Activated naive CD8-positive, alpha-beta T cell (primary cell): ENCODE data around the gene PKNOX2.

Source experiments
- H3K27ac Mint-ChIP-seq: one replicate; pipeline ENCODE4 v1.8.0; 2021; ENCODE audit warnings: mixed read lengths
- H3K27me3 Mint-ChIP-seq: one replicate; pipeline ENCODE4 v1.8.0; 2021; ENCODE audit warnings: mixed read lengths
- H3K36me3 Mint-ChIP-seq: one replicate; pipeline ENCODE4 v1.8.0; 2021; ENCODE audit warnings: mixed read lengths
- H3K4me1 Mint-ChIP-seq: one replicate; pipeline ENCODE4 v1.8.0; 2021; ENCODE audit warnings: low read depth, mixed read lengths
- H3K4me3 Mint-ChIP-seq: one replicate; pipeline ENCODE4 v1.8.0; 2021; ENCODE audit warnings: mild to moderate bottlenecking, mixed read lengths
- H3K9me3 Mint-ChIP-seq: one replicate; pipeline ENCODE4 v1.8.0; 2021; ENCODE audit warnings: low read depth, mixed read lengths

PKNOX2 gene

DNA sequence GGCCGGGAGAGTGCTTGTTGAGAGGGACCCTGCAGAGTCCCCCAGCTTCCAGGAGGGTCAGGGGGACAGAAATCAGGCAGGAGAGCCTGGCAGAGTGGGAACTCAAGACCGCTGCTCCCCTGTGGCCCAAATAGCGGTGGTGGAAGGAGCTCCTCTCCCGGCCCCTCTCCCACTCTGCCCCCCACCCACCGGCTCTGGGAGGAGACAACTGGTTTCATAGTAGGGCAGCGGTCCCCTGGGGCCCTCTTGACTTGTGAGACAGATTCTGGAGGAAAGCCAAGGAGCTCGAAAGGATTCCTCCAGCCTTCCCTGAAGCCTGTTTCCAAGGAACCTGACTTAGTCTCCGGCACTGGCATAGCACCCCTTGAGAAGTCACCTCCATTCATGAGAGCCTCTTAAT is 10.1 kb downstream of the PKNOX2 start:
- Mint-ChIP-seq H3K27me3 (peaks cover 22% of the 10 kb centered on the region), H3K9me3 (no peaks in the 10 kb centered on the region)

DNA sequence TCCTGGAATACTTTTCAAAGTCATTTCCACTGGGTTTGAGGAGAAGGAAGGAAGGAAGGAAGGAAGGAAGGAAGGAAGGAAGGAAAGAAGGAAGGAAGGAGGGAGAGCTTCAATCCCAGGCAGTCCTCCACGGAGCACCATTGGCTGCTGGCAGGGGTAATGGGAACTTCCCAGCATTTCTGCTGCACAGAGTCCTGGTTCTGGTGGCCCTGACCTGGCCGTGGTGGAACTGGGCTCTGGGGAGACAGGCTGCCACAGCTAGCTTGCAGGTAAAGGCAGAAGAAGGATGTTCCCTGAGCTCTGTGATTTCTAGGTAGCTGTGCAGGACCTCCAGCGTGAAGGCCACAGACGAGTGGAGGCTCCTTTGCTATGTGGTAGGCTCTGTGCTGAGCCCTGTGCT is 10.6 kb downstream of the PKNOX2 start:
- Mint-ChIP-seq H3K4me1 (no peaks in the 10 kb centered on the region), H3K4me3 (no peak overlapping the region), H3K36me3 (no peaks in the 10 kb centered on the region), H3K27ac (no peak overlapping the region), H3K9me3 (no peaks in the 10 kb centered on the region), H3K27me3 (peaks cover 22% of the 10 kb centered on the region)

More for the DNA sequence above, 10.1 kb downstream of the PKNOX2 start:
- Mint-ChIP-seq H3K36me3 (no peaks in the 10 kb centered on the region), H3K4me1 (no peaks in the 10 kb centered on the region), H3K27ac (no peak overlapping the region), H3K4me3 (no peak overlapping the region)

- Mint-ChIP-seq H3K36me3 (no peaks in the 10 kb centered on the region), H3K4me3 (no peak overlapping the region), H3K9me3 (no peaks in the 10 kb centered on the region), H3K4me1 (no peaks in the 10 kb centered on the region), H3K27me3 (peaks cover 19% of the 10 kb centered on the region), H3K27ac (no peak overlapping the region)
These were observed 11.5 kb downstream of the PKNOX2 start for GRCh38 chr11:125175896-125176575.

DNA sequence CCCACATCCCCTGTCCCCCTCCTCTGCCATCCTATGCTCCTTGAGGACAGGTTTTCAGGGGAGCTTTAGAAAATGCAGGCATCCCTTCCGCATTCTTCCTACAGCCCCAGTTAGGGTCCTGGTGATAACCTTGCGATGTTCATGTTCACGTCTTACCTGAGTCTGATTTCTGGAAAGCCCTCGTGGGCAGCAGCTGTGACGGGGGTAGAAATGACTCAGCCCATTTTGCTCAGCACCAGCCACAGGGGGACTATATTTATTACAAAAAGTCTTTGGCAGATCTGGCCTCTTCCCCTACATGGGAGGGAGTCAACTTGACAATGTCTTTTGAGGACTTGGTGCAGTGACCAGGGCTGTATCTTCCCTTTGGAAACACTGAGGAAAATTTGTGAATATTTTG is 12.3 kb downstream of the PKNOX2 start:
- Mint-ChIP-seq H3K9me3 (no peaks in the 10 kb centered on the region), H3K4me3 (no peak overlapping the region), H3K27me3 (peaks cover 13% of the 10 kb centered on the region), H3K36me3 (no peaks in the 10 kb centered on the region), H3K4me1 (no peaks in the 10 kb centered on the region), H3K27ac (no peak overlapping the region)

DNA sequence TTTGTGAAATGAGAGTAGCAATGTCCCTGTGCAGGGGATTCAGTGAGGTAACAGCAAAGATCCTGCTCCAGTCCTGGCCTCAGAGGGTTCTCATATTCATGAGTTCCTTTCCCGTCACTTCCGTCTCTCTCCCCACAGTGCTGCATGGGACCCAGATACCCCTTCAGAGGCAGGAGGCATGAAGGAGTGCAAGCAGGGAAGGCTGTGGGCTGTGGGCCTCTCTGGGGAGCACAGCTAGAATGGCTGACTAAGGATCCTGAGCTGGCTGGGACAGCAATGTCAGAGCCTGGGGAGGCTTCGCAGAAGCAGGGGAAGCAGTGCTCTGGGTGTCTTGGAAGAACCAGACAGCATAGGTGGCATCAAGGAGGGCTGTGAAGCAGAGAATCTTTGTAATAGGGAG is 13.0 kb downstream of the PKNOX2 start:
- Mint-ChIP-seq H3K27me3 (peaks cover 10% of the 10 kb centered on the region), H3K4me1 (no peaks in the 10 kb centered on the region), H3K27ac (no peak overlapping the region), H3K9me3 (no peaks in the 10 kb centered on the region), H3K36me3 (no peaks in the 10 kb centered on the region), H3K4me3 (no peak overlapping the region)

- Mint-ChIP-seq H3K27me3 (peaks cover 13% of the 10 kb centered on the region), H3K36me3 (no peaks in the 10 kb centered on the region), H3K9me3 (no peaks in the 10 kb centered on the region), H3K4me1 (no peaks in the 10 kb centered on the region), H3K27ac (no peak overlapping the region), H3K4me3 (no peak overlapping the region)
These were observed 14.8 kb downstream of the PKNOX2 start for GRCh38 chr11:125179346-125179745.

DNA sequence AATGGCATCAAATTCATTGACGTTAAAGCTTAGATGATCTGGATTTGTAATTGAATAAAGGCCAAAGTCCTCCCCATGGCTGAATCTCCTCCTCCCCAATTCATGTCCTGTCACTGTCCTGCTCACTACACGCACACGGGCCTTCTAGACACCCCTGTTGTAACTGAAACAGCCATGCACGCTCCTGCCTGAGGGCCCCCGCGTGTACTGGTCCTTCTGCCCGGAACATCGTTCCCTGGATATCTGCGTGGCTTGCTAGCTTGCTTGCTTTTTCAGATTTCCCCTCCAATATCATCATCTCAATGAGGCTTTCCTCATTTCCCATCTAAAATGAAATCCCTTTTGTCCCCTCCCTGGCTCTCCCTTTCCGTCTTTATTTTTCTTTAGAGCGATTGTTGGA is 15.3 kb downstream of the PKNOX2 start:
- Mint-ChIP-seq H3K9me3 (no peaks in the 10 kb centered on the region), H3K36me3 (no peaks in the 10 kb centered on the region), H3K27me3 (peaks cover 13% of the 10 kb centered on the region), H3K27ac (no peak overlapping the region), H3K4me1 (no peaks in the 10 kb centered on the region), H3K4me3 (no peak overlapping the region)

DNA sequence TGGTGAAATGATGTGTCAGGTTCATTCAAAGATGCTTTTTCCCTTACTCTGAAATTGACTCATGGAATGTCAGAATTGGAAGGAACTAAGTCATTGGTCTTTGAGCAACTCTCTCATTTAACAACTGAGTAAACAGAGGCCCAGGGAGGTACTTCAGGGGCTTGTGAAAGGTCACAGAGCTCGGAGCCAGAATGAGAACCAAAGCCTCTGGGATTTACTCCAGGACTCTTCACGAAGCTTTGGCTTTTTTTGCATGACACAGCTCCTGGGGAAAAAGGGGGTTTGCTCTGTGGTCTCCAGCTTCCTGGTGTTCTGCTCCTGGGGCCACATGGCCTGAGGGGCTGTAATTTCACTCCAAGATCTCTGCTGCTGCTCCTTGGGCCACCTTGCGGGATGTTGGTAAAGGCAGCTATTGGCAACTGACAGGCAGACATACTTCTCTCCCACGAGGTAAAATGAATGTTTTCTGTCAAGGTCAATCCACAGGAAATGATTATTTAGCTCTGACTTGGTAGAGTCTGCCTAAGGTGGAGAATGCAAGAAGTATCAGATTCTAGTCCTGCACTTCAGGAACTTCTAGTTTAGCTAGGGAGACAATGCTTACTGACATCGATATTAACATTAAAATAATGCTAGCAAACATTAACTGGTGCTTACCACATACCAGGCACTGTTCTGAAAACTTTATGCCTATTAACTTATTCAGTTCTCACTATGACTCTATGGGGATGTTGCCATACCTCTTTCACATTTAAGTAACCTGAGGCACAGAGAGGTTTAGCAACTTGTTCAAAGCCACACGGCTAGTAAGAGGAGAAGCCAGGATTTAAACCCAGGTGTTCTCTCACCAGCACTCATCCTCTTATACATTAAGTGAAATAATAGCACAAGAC is 16.1 kb downstream of the PKNOX2 start:
- peaks cover 10% of the 10 kb centered on the region for H3K27me3 Mint-ChIP-seq
- H3K36me3 Mint-ChIP-seq, result no peaks in the 10 kb centered on the region

DNA sequence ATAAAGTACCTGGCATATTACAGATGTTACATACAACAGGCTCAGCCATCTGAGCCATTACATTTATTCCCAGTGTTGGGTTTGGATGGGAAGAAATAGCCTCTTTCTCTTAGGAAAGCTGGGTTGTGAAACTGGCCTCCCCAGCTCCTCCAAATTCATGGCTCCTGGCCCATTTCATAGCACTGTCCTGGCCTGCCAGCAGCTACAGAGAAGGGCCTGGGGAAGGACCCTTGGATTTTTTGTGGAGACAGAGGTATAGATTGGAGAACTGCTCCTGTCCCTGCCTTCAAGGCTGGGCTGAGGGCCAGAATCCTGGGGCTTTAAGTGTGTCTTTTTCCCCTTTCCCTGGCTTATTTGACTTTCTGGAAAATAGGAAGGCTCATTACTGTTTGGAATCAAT is 18.0 kb downstream of the PKNOX2 start:
- Mint-ChIP-seq H3K4me1 (no peaks in the 10 kb centered on the region), H3K27me3 (peaks cover 14% of the 10 kb centered on the region), H3K9me3 (no peaks in the 10 kb centered on the region), H3K36me3 (no peaks in the 10 kb centered on the region), H3K4me3 (no peak overlapping the region), H3K27ac (no peak overlapping the region)

More for the DNA sequence above, 16.1 kb downstream of the PKNOX2 start:
- no peak overlapping the region for H3K4me3 Mint-ChIP-seq
- H3K9me3 Mint-ChIP-seq, result no peaks in the 10 kb centered on the region
- H3K27ac Mint-ChIP-seq, result no peak overlapping the region
- no peaks in the 10 kb centered on the region for H3K4me1 Mint-ChIP-seq

GRCh38 chr11:125183641-125184040 is 19.1 kb downstream of the PKNOX2 start:
- no peak overlapping the region for H3K4me3 Mint-ChIP-seq
- H3K27ac Mint-ChIP-seq, result no peak overlapping the region
- peaks cover 16% of the 10 kb centered on the region for H3K27me3 Mint-ChIP-seq
- no peaks in the 10 kb centered on the region for H3K4me1 Mint-ChIP-seq
- no peaks in the 10 kb centered on the region for H3K36me3 Mint-ChIP-seq
- H3K9me3 Mint-ChIP-seq, result no peaks in the 10 kb centered on the region

DNA sequence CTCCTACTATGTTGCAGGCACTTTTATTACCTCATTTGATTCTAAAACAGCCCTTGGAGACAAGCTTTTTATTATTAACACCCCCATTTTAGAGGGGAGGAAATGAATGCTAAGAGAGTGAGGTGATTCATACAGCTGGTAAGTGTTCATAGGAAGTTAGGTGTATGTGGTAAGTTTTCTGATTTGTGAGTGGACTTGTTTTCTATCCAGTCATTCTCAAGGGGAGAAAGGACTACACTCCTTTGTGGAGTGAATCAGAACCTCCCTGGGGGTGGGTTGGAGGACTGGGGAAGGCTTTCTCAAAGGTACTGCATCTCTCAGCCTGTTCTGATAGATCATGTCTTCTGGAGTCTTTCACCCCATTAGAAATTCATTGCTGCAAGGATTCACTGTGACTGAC is 23.5 kb downstream of the PKNOX2 start:
- Mint-ChIP-seq H3K4me3 (no peak overlapping the region), H3K27ac (no peak overlapping the region), H3K9me3 (no peaks in the 10 kb centered on the region), H3K36me3 (no peaks in the 10 kb centered on the region), H3K4me1 (no peaks in the 10 kb centered on the region), H3K27me3 (peaks cover 32% of the 10 kb centered on the region)

DNA sequence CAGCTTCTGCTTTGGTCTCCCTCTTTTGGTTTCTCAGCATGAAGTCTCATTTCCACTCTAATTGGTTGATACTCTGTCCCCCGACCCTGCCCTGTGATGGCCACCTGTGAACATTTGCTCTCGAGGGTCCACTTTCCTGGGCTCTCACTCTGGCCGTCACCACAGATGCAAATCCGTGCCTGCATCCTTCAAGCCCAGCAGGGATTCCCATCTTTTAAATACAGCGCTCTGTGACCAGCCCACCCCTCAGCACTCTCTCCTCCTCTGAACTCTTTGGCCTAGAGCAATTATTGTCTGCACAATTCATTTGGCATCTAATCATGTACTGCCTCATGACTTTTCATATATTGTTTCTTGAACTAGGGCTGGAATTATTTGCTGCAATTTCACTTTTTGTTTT is 26.0 kb downstream of the PKNOX2 start:
- H3K27ac Mint-ChIP-seq, result no peak overlapping the region
- no peak overlapping the region for H3K4me3 Mint-ChIP-seq
- no peaks in the 10 kb centered on the region for H3K36me3 Mint-ChIP-seq
- peaks cover 31% of the 10 kb centered on the region for H3K27me3 Mint-ChIP-seq
- no peaks in the 10 kb centered on the region for H3K4me1 Mint-ChIP-seq
- H3K9me3 Mint-ChIP-seq, result no peaks in the 10 kb centered on the region

GRCh38 chr11:125192183-125192582 is 27.6 kb downstream of the PKNOX2 start:
- peaks cover 25% of the 10 kb centered on the region for H3K27me3 Mint-ChIP-seq
- H3K9me3 Mint-ChIP-seq, result no peaks in the 10 kb centered on the region
- H3K27ac Mint-ChIP-seq, result no peak overlapping the region
- no peaks in the 10 kb centered on the region for H3K4me1 Mint-ChIP-seq
- no peaks in the 10 kb centered on the region for H3K36me3 Mint-ChIP-seq
- no peak overlapping the region for H3K4me3 Mint-ChIP-seq

DNA sequence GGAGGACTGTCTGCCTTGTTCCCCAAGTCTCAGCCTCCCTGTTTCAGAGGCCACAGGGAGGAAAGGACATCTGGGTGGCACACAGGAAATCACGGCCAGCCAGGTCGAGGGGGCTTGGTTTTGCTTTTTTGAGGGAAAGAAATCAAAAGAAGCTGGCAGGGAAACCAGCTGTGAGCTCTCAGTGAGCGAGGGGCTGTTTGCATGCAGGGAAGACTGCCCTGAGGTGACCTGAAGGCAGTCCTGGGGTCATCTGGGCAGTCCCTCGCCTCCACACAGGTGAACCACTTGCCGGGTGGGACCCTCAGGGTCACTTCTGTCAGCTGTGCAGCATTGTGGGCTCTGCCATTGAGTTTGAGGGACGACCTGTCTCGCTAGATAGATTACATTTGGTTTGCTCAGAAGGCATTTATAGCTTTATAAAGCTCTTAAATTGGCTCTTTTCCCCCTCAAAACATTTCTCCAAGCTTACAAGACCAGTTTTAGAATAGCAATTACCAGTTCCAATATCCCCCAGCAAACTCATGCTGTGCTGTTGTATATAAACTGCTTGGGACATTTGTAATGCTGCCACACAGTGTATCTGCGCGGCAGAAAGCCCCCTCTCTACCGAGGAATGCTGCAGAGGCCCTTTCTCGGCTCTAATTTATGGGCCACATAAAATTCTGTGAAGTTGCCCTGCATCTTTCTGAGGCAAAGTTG is 28.3 kb downstream of the PKNOX2 start:
- no peak overlapping the region for H3K4me3 Mint-ChIP-seq
- H3K4me1 Mint-ChIP-seq, result no peaks in the 10 kb centered on the region
- no peaks in the 10 kb centered on the region for H3K36me3 Mint-ChIP-seq
- H3K9me3 Mint-ChIP-seq, result no peaks in the 10 kb centered on the region
- peaks cover 25% of the 10 kb centered on the region for H3K27me3 Mint-ChIP-seq
- H3K27ac Mint-ChIP-seq, result no peak overlapping the region

DNA sequence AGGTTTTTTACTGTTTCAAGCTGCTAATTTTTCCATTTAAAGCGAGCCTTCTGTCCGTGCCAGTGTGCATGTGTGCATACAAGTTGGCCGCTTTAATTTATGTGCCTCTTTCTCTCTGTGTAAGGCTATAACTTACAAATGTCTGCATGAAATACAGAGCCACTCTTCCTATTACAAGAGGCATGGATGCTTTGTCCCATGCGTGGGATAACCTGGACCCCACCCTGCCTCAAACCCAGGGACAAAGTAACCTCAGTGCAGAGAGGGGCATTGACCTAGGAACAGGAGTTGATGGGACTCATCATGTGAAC is 28.8 kb downstream of the PKNOX2 start:
- Mint-ChIP-seq H3K36me3 (no peaks in the 10 kb centered on the region), H3K9me3 (no peaks in the 10 kb centered on the region), H3K4me3 (no peak overlapping the region), H3K27me3 (peaks cover 24% of the 10 kb centered on the region), H3K4me1 (no peaks in the 10 kb centered on the region), H3K27ac (no peak overlapping the region)
